Tibial nerve (tissue), 4 donors: ENCODE data around the gene KPTN. TPM values are rescaled to one million over a fixed set of nuclear protein-coding genes. Genes with fewer than 3 reads are reported as not detected.
A peak's percentile ranks its signal among the peaks of the same experiment; 100 is the strongest.

Experiments used
- DNase-seq, 2 donors: peaks; one replicate each; pipeline ENCODE4 v3.0.0-alpha.2; 2019; ENCODE audit warnings: low spot score in 2 of 2
- H3K27ac ChIP-seq, 4 donors: fragments of 200-600 bp; sonication (generic) in 3 of 4; one replicate each; pipeline ENCODE4 v1.5.1; 2017 to 2019; ENCODE audit warnings: mild to moderate bottlenecking in 1 of 4
- H3K27me3 ChIP-seq, 2 donors: fragments of 200-600 bp; sonication (generic) in 1 of 2; one replicate each; pipeline versions ENCODE4 v1.5.1 to v1.6.0; 2017 to 2019
- H3K36me3 ChIP-seq, 3 donors: fragments of 200-600 bp; sonication (generic); one replicate each; pipeline ENCODE4 v1.5.1; 2018 to 2019
- H3K4me1 ChIP-seq, 4 donors: fragments of 200-600 bp; sonication (generic) in 3 of 4; one replicate each; pipeline ENCODE4 v1.5.1; 2017 to 2019
- H3K4me3 ChIP-seq, 4 donors: fragments of 200-600 bp; sonication (generic) in 3 of 4; one replicate each; pipeline ENCODE4 v1.5.1; 2017 to 2019; ENCODE audit warnings: mild to moderate bottlenecking in 1 of 4, moderate library complexity in 1 of 4
- H3K9me3 ChIP-seq, 4 donors: fragments of 200-600 bp; sonication (generic) in 3 of 4; one replicate each; pipeline ENCODE4 v1.5.1; 2017 to 2019
- EP300 ChIP-seq, 2 donors: sonication (generic); formaldehyde crosslinking; IDR thresholded peaks; one replicate each; pipeline ENCODE4 v1.6.1; 2017; ENCODE audit warnings: antibody characterized with exemption in 2 of 2, mild to moderate bottlenecking in 1 of 2
- POLR2A ChIP-seq, 2 donors: fragments of 450-650 bp; IDR thresholded peaks; one replicate each; pipeline ENCODE4 v1.6.1; 2017; ENCODE audit warnings: antibody characterized with exemption in 2 of 2, mild to moderate bottlenecking in 2 of 2, moderate library complexity in 2 of 2
- WGBS, 2 donors: methylation state at CpG; one replicate each; pipeline ENCODE4 v1.1.5; 2018; 5-methylcytosine and 5-hydroxymethylcytosine counted together
- total RNA-seq, 4 donors: library from RNA; depleted of rRNA; stranded (reverse); fragments of >200 nt; gene quantifications; one replicate each; pipeline ENCODE4 v1.1.0, GENCODE V29; 2016
- TF ChIP-seq, protein P1 (sequence below), 5 experiments: fragments of 200-600 bp in 3 of 5; fragments of 450-650 bp in 2 of 5; sonication (generic) in 3 of 5; IDR thresholded peaks; one replicate each; pipeline ENCODE4 v1.5.1; 2016 to 2019; ENCODE audit warnings: antibody characterized with exemption in 5 of 5, mild to moderate bottlenecking in 3 of 5, moderate library complexity in 2 of 5

Gene KPTN
- total RNA-seq, 4 donors from 2014 or later, result 3.1 to 10.8 (median 8.2) TPM

DNA sequence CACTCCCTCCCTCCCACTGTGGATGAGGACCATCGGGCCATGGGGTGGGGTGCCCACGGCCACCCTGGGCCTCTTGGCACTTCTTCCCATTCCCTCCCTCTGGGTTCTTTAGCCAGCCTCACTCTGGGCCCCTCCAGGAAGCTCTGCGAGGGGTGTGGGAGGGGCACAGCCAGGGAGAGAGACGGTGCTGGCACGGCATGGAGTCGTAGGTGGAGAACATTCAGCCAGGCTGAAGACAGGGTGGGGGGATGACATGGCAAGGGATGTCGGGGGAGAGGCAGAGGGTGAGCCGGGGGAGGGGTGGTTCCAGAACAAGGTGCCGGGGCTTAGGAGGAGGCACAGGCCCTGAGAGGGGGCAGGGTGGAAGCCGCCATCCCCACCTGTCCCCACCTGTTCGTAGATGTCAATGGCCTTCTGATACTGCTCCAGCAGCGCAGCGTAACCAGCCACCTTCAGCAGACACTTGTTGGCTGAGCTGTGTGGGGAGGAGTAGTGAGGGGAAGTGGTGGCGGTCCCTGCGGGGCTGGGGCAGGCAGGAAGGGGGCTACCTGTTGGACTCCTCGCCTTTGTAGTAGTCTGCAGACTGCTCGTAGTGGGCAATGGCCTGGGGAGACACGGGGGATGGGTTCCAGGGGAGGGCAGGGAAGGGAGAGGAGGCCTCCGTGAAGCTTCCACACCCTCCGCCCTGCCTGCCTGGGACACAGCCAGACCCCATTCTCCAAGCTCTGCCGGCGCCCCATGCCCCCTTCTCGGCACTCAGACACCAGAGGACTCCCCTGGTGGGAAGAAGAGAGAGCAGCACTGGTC, 8.8 kb upstream of the KPTN start:
- TF ChIP-seq, protein P1, sequence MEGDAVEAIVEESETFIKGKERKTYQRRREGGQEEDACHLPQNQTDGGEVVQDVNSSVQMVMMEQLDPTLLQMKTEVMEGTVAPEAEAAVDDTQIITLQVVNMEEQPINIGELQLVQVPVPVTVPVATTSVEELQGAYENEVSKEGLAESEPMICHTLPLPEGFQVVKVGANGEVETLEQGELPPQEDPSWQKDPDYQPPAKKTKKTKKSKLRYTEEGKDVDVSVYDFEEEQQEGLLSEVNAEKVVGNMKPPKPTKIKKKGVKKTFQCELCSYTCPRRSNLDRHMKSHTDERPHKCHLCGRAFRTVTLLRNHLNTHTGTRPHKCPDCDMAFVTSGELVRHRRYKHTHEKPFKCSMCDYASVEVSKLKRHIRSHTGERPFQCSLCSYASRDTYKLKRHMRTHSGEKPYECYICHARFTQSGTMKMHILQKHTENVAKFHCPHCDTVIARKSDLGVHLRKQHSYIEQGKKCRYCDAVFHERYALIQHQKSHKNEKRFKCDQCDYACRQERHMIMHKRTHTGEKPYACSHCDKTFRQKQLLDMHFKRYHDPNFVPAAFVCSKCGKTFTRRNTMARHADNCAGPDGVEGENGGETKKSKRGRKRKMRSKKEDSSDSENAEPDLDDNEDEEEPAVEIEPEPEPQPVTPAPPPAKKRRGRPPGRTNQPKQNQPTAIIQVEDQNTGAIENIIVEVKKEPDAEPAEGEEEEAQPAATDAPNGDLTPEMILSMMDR (IDR thresholded peaks at IDR 0.05), result no peak
- TF ChIP-seq EP300 (IDR thresholded peaks at IDR 0.05) (no peak), POLR2A (IDR thresholded peaks at IDR 0.05) (no peak)
- peak overlapping the region in 1 of 4 donors; percentile 11 for H3K27ac ChIP-seq
- no peaks in the 10 kb centered on the region for H3K9me3 ChIP-seq
- DNase-seq, result no peak
- 58 to 72% methylated on average over 23 of the region's 23 CpGs for WGBS, 2 donors
- H3K4me3 ChIP-seq, result no peak overlapping the region
- H3K36me3 ChIP-seq, result peaks cover 3 to 97% (median 5%) of the 10 kb centered on the region in 3 donors
- H3K4me1 ChIP-seq, result peaks cover 0 to 57% (median 0%) of the 10 kb centered on the region in 4 donors
- H3K27me3 ChIP-seq, result no peaks in the 10 kb centered on the region

DNA sequence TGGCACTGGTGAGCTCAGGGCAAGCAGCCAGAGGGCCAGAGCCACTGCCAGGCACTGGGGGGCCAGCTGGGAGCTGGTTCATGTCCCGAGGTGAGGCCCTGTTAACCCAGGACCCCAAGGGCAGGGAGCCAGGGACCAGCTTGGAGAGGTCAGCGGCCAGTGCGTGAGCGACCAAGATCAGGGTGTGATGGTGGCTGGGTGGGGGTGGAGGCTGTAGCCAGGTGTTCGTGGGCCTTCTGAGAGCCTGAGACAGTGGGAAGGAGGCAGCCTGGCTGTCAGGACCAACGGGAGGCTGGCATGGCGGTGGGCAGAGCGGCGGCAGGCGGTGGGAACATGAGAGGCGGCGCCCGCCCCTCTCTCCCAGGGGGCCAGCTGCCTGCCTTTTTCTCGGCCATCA, 8.1 kb upstream of the KPTN start:
- peaks cover 3 to 97% (median 5%) of the 10 kb centered on the region in 3 donors for H3K36me3 ChIP-seq
- WGBS, 2 donors, result 84 to 89% methylated on average over 14 of the region's 14 CpGs
- H3K4me1 ChIP-seq, result peaks cover 0 to 51% (median 0%) of the 10 kb centered on the region in 4 donors
- H3K27me3 ChIP-seq, result no peaks in the 10 kb centered on the region
- no peaks in the 10 kb centered on the region for H3K9me3 ChIP-seq
- H3K4me3 ChIP-seq, result no peak overlapping the region
- TF ChIP-seq EP300 (IDR thresholded peaks at IDR 0.05), result no peak
- TF ChIP-seq, protein P1 (IDR thresholded peaks at IDR 0.05), result no peak
- no peak for TF ChIP-seq POLR2A (IDR thresholded peaks at IDR 0.05)
- no peak for DNase-seq
- no peak overlapping the region for H3K27ac ChIP-seq

DNA sequence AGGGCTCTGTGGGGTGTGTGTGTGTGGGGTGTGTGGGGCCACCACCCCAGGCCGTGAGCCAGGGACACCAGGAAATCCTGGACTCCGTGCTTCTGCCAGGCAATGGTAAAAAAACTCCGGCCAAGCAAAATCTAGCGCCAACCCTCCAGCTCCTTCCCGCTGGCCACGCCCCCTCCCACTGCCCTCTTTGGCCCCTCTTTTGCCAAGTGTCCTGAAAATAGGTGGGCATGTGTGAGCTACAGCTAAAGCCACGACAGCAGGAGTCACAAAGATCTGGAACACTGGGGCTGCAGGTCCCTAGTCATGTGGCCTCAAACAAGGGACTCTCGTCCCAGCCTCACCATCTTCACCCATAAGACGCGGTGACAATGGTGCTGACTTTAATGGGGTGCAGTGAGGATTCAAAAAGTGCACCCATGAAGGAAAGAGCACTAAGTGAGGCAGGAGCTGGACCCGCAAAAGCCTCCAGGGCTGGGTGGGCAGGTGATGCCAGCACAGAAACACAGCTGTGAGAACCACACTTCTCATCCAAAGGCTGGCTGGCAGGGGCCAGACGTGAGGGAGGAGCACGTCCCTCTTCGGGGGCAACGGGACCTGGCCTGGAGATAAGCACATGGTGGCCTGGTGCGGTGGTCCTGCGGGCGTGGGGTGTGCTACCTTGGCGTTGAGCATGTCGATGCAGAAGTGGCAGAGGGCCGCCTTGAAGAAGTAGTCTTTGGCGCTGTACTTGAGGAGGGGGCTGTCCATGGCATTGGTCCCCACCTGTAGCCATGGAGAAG, 7.5 kb upstream of the KPTN start:
- no peak overlapping the region for H3K4me3 ChIP-seq
- TF ChIP-seq POLR2A (IDR thresholded peaks at IDR 0.05) (no peak), EP300 (IDR thresholded peaks at IDR 0.05) (no peak)
- TF ChIP-seq, protein P1 (IDR thresholded peaks at IDR 0.05), result no peak
- no peaks in the 10 kb centered on the region for H3K27me3 ChIP-seq
- H3K4me1 ChIP-seq, result peaks cover 0 to 45% (median 0%) of the 10 kb centered on the region in 4 donors
- H3K27ac ChIP-seq, result peak overlapping the region in 2 of 4 donors; percentile 9 to 16
- H3K36me3 ChIP-seq, result peaks cover 3 to 96% (median 5%) of the 10 kb centered on the region in 3 donors
- H3K9me3 ChIP-seq, result no peaks in the 10 kb centered on the region
- no peak for DNase-seq
- WGBS, 2 donors, result 79 to 80% methylated on average over 22 of the region's 22 CpGs

DNA sequence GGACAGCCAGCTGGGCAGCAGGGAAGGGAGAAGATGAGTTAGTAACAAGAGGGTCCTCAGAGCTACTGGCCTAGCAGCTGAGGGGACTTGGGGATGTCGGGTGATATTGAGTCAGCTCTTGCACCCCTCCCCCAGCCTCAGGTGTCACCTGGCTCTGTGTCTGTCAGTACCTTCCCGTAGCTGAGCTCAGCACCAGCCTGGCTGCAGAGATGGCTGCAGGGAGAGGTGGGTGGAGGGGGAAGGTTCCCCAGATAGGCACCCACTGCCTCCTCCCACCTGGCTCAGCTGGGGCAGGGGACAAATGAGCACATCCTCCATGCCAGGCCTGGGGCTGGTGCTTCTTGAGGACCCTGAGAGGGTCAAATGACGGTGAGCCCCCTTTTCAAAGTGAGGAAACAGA, 6.8 kb upstream of the KPTN start:
- Histone ChIP-seq H3K27ac (peak overlapping the region in 2 of 4 donors; percentile 9 to 16), H3K4me1 (peaks cover 0 to 43% (median 0%) of the 10 kb centered on the region in 4 donors), H3K27me3 (no peaks in the 10 kb centered on the region), H3K4me3 (no peak overlapping the region), H3K9me3 (no peaks in the 10 kb centered on the region), H3K36me3 (peaks cover under 1 to 94% (median 5%) of the 10 kb centered on the region in 3 donors)
- TF ChIP-seq POLR2A (IDR thresholded peaks at IDR 0.05) (no peak), EP300 (IDR thresholded peaks at IDR 0.05) (no peak)
- TF ChIP-seq, protein P1 (IDR thresholded peaks at IDR 0.05), result no peak
- 63 to 65% methylated on average over 3 of the region's 3 CpGs for WGBS, 2 donors
- no peak for DNase-seq
